Left ventricle myocardium inferior (tissue), 1 donor: ENCODE measurements around the gene BMPR1B. TPM values are rescaled to one million over a fixed set of nuclear protein-coding genes. Genes with fewer than 3 reads are reported as not detected.
A peak's percentile ranks its signal among the peaks of the same experiment; 100 is the strongest.

Source experiments
- DNase-seq: peaks from one replicate; pipeline ENCODE4 v3.0.0-alpha.2; 2020
- H3K27ac ChIP-seq: fragments of 200-600 bp; replicated peaks from 2 replicates; pipeline ENCODE4 v1.8.0; 2021
- H3K27me3 ChIP-seq: fragments of 200-600 bp; 2 replicates; pipeline ENCODE4 v1.8.0; 2021; ENCODE audit warnings: low read depth
- H3K36me3 ChIP-seq: fragments of 200-600 bp; 2 replicates; pipeline ENCODE4 v1.8.0; 2021
- H3K4me1 ChIP-seq: fragments of 200-600 bp; 2 replicates; pipeline ENCODE4 v1.8.0; 2021
- H3K4me3 ChIP-seq: fragments of 200-600 bp; 2 replicates; pipeline ENCODE4 v1.8.0; 2021; ENCODE audit warnings: mild to moderate bottlenecking, moderate library complexity
- H3K9me3 ChIP-seq: fragments of 200-600 bp; replicated peaks from 2 replicates; pipeline ENCODE4 v1.8.0; 2021
- CTCF ChIP-seq: fragments of 200-600 bp; IDR thresholded peaks from 2 replicates; pipeline ENCODE4 v1.8.0; 2021; ENCODE audit warnings: antibody characterized with exemption, mild to moderate bottlenecking, borderline replicate concordance
- intact Hi-C: fragments of 100-400 bp; cut with micrococcal nuclease; formaldehyde crosslinking; loops from one replicate; pipeline ENCODE4 v1.11.0; 2022
- total RNA-seq: library from RNA; stranded (reverse); fragmentation: NEBNext Ultra II Directional; extraction: Animal tissue kit (Norgen Biotek cat#: 25700); gene quantifications from one replicate; pipeline ENCODE4 v1.2.1, GENCODE V29; 2021
- donor health status: DM: no; HTN: yes; CAD: no; lungs with severe emphysema.

The BMPR1B gene
- total RNA-seq, 1 donor from 2014 or later = 3.0 TPM

GRCh38 chr4:94732358-94732698 is 25.4 kb upstream of the BMPR1B start:
- no peak for TF ChIP-seq CTCF
- intact Hi-C loops = no loop called here
- Histone ChIP-seq H3K4me1 (no peaks in the 10 kb centered on the region), H3K9me3 (no peaks in the 10 kb centered on the region), H3K4me3 (no peak overlapping the region), H3K36me3 (no peaks in the 10 kb centered on the region), H3K27me3 (peaks cover 7% of the 10 kb centered on the region), H3K27ac (no peak overlapping the region)
- DNase-seq = no peak

DNA sequence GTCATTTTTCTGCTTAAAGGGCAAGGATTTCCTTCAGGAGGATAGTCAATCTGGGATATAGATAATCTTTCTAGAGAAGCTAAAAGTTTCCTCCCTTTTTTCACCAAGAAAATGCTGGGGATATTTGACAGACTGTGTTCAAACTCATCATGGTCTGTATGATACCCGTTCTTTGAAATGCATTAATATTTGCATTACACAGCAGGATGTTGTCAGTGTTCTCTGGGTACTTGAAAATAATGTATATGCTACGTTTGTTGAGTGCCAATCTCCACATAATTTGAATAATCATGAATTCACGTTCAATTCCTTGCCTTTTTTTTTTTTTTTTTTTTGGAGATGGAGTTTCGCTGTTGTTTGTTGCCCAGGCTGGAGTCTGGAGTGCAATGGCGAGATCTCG is 18.0 kb upstream of the BMPR1B start:
- intact Hi-C loops = no loop called here
- H3K9me3 ChIP-seq = no peaks in the 10 kb centered on the region
- no peaks in the 10 kb centered on the region for H3K4me1 ChIP-seq
- no peak overlapping the region for H3K4me3 ChIP-seq
- no peak overlapping the region for H3K27ac ChIP-seq
- TF ChIP-seq CTCF = no peak
- H3K27me3 ChIP-seq = peaks cover 38% of the 10 kb centered on the region
- no peak for DNase-seq
- no peaks in the 10 kb centered on the region for H3K36me3 ChIP-seq

DNA sequence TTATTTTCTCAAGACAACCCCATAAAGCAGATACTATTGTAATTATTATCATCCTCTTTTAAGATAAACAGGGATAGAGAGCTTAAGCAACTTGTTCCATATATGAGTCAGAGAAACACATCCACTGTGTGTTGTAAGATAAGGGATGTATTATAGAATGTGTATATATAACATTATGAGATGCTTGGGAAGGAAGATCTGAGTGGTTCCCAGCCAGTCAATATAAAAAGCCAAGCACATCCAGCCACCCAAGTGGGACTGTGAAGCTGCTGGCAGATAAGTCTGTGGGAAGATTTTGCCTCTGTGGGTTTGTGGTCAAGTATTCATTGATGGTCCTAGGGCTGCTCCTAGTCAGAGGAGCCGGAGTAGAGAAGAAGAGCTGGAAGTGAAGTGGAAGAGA is 16.5 kb upstream of the BMPR1B start:
- TF ChIP-seq CTCF = no peak
- Histone ChIP-seq H3K4me3 (no peak overlapping the region), H3K27ac (no peak overlapping the region), H3K4me1 (no peaks in the 10 kb centered on the region), H3K36me3 (no peaks in the 10 kb centered on the region), H3K27me3 (peaks cover 43% of the 10 kb centered on the region), H3K9me3 (no peaks in the 10 kb centered on the region)
- intact Hi-C loops = no loop called here
- DNase-seq = no peak

DNA sequence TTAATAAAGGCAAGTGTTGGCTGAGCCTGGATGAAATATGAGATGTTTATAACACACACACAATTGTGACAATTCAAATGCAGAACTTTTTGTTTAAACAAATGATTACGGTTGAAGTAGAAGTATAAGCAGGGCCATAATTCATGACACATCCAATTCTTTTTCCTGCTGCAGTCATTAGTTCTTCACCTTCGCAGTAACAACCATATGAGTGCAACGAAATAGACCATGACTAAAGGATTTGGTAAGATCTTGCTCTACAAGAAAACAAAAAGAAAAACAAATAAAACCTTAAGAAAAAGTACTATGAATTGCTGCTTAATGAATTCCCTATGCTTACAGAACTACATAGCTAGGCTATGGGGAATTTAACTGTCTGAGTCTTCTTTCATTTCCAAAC is 13.9 kb upstream of the BMPR1B start:
- no peaks in the 10 kb centered on the region for H3K4me1 ChIP-seq
- intact Hi-C loops = no loop called here
- no peak overlapping the region for H3K27ac ChIP-seq
- H3K4me3 ChIP-seq = no peak overlapping the region
- H3K36me3 ChIP-seq = no peaks in the 10 kb centered on the region
- TF ChIP-seq CTCF = no peak
- DNase-seq = no peak
- no peaks in the 10 kb centered on the region for H3K9me3 ChIP-seq
- H3K27me3 ChIP-seq = peaks cover 47% of the 10 kb centered on the region

DNA sequence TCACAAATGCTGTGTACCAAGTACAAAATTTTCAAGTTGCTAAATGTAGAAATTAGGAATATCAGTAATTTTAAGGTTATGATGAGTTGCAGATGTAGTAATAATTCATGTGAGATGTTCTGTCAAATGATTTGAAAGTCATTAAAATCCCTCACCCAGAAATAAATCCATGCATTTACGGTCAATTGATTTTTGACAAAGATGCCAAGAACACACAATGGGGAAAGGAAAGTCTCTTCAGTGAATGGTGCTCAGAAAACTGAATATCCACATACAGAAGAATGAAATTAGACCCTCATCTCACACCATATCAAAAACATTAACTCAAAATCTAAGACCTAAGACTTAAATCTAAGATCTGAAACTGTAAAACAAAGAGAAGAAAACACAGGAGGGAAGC is 12.9 kb upstream of the BMPR1B start:
- Histone ChIP-seq H3K36me3 (no peaks in the 10 kb centered on the region), H3K27ac (no peak overlapping the region), H3K4me3 (no peak overlapping the region), H3K4me1 (no peaks in the 10 kb centered on the region), H3K27me3 (peaks cover 47% of the 10 kb centered on the region), H3K9me3 (no peaks in the 10 kb centered on the region)
- no peak for TF ChIP-seq CTCF
- intact Hi-C loops = no loop called here
- DNase-seq = no peak

- intact Hi-C loops = no loop called here
- no peaks in the 10 kb centered on the region for H3K36me3 ChIP-seq
Measured at GRCh38 chr4:94746746-94747145, 11.0 kb upstream of the BMPR1B start.

More at GRCh38 chr4:94746746-94747145, 11.0 kb upstream of the BMPR1B start:
- H3K4me1 ChIP-seq = no peaks in the 10 kb centered on the region
- no peak overlapping the region for H3K27ac ChIP-seq
- H3K4me3 ChIP-seq = no peak overlapping the region
- no peak for DNase-seq
- peak; percentile 17 for TF ChIP-seq CTCF
- no peaks in the 10 kb centered on the region for H3K9me3 ChIP-seq
- H3K27me3 ChIP-seq = peaks cover 35% of the 10 kb centered on the region
